ENCODE data around the gene ADORA2A.

The ADORA2A gene

DNA sequence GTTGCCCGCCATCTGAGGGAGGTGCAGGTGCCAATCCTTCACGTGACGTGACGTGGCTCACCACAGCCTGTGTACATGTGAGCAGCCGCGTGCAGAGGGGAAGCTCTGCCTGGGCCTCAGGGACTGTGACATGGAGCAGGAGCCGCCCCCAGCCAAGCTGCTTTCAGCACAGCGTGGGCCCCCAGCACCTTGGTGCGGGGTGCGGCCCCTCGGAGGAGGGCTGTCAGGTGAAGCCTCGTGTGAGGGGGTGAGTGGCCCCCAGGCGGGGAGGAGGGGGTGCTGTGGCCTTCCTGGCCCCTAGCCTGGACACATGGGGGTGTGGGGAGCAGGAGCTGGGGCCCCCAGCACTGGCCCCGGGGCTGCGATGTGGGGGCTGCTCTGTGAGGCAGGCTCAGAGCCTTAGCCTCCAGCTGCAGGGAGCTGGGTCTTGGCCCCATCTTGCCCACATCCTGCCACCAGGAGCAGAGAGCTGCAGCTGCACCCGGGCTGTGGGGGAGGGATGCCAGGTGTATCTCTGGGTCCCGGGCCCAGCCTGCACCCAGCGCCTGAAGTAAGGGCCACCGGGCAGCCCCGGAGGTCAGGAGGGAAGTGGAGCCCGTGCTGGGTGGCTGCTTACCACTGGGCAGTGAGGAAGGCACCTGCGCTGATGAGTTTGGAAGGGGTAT, at the start of gene ADORA2A:
ADORA2A (plus strand) TSS at position 100 of the 665 bp plus-strand sequence. CDS start 5,806 bp downstream, outside the sequence.
- no peak for DNase-seq

DNA sequence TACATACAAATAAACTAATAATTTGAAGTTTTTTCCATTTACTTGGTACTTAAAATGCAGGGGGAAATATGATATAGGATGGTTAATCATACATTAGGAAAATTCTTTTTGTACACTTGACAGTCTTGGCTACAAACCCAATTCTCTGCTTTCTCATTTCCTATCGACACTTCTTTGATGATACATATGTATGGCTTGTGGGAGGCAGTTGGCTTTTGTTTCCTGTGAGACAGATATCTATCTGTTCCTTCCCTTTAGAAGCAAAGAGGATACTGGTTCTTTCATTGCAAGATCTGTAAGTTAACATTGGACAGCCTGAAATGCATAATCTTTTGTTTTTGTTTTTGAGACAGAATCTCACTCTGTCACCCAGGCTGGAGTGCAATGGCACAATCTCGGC, 47.9 kb upstream of the ADORA2A start:
- DNase-seq, result peak; percentile 64

DNA sequence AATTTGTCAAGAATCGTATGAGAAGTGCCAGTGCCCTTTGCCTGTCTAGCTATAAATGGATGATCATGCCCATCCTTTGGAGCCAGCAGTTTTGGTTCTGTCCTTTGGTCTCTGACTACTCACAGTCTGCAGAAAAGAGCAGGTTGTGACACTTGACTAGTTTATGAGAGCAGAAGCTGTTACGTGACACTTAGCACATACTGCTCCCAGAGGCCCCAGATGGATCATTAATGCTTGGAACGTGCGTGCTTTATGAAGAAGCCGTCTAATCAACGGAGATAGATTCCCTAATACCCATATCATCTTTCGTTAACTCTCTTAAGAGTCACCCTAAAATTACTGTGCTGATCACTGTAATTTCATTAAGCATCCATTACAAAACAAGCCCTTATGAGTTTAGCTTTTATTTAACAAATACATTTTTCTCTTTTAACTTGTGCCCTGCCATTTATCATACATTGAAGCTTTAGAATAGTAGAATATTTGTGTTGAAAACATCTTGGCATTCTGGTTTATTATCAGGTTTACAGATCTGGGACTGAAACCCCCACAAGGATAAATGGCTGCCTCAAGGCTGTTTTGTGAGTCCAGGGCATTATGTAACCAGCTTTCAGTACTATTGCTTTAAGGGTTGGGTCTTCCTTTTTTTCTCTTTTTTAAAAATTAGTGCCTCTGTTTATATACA, 47.0 kb upstream of the ADORA2A start:
- no peak for DNase-seq

DNA sequence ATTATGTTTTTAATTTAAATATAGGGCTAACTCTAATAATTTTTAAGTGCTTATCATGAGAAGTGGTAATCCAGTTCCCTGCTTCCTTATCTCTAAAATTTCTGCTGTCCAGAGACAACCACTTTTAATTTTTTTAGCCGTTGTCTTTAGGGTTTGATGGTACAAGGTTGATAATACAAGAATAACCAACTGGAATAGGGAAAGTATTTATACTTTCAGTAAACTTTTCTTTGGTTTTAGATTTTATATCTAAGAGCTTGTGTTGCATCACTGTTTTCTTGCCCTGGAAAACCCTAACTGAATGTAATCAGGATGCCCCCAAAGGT, 46.5 kb upstream of the ADORA2A start:
- peak; percentile 56 for DNase-seq

DNA sequence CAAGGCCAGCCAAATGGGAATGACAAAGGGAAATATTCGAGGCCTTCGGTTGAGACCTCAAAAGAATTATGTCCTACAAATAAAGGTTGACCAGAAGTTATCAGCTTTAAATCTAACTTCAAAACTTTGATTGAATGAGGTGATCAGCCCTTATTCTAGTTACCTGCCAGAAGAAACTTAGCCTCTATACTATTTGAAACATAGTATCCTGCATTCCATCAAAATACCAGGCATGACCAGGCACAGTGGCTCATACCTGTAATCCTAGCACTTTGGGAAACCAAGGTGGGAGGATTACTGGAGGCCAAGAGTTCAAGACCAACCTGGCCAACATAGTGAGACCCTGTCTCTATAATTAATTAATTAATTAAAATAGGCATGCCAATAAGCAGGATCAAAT, 44.3 kb upstream of the ADORA2A start:
- no peak for DNase-seq

GRCh38 chr22:24384131-24384530, 43.3 kb upstream of the ADORA2A start:
- no peak for DNase-seq

DNA sequence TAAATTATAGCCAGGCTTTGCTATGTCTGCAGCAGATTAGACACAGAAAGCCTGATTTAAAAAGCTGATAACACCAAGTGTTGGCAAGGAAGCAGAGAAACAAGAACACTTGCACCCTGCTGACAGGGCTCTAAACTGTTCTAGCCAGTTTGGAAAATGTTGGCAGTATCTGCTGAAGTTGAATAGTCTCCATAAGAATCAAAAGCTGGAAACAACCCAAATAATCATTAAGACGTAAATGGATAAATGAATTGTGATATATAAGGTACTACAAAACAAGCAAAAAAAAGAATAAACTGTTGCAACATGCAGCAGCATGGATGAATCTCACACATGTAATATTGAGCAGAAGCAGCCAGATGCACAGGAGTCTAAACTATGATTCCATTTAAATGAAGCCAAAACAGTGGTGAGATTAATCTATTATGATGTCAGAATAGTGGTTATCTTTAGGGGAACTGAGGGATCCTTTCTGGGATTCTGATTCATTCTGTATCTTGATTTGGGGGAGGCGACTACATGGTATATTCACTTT, 40.4 kb upstream of the ADORA2A start:
- DNase-seq, result peak; percentile 22

DNA sequence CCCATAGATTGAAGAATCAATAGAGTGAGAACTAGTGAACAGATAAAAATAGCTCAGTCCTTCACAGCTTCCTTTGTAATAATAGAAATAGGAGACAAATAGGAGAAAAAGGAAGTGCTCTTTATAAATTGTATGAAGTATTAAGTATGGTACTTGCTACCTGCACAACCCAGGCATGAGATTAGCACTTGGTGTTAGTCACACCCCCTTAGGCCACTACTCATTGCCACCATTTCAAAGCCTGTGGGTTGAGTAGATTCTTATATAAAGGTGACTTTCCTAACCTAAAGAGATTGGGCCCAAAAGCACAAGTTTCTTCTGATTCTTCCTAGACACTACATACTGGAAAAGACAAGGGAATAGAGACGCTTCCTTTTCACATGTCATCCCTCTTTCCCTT, 37.7 kb upstream of the ADORA2A start:
- no peak for DNase-seq

GRCh38 chr22:24390156-24390555, 37.2 kb upstream of the ADORA2A start:
- no peak for DNase-seq

DNA sequence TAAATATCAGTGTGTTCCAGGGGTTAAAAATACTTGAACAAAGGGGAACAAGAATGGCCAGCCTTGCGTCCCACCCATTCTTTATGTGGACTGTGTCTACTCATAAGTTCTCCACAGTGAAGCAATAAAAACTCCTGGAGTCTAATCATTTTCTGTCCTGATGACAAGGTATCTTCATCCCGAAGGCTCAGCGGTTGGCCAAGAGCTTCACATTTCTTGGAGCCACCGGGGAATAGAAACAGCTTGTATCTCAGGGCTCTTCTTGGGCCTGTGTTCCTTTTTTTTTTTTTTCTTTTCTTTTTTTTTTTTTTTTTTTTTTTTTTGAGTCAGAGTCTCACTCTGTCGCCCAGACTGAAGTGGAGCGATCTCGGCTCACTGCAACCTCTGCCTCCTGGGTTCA, 36.8 kb upstream of the ADORA2A start:
- no peak for DNase-seq

GRCh38 chr22:24391836-24392217, 35.6 kb upstream of the ADORA2A start:
- DNase-seq, result peak; percentile 45

DNA sequence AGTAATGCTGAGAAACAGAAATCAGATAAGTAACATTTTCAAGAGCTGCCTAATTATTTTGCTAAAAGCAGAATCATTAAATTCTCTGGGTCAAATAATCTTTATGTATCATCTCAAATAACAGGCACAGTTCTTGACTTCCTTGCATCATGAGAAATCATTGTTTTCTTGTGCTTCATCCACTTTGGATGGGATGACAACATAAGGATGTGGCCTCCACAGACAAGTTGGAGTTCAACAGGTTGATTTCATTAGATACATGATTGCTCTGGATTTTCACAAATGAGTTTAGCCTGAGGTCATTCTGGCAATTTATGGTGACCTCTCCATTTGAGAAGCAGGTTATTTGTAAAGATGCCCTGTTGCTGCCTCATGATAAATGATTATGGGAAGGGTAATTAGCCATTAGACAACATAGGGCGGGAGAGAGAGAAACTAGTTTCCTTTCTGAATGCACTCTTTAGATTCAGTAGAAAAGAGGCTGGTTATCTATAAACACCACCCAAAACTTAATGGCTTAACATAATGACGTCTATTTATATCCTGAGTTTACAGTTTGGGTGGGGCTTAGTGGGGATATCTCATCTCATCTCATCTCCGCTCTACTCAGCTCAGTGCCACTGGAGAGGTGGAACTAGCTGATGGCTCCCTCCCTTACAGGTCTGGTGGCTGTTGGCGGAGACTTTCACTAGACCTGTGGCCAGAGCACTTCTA, 35.0 kb upstream of the ADORA2A start:
- DNase-seq, result no peak

- no peak for DNase-seq
Observed at GRCh38 chr22:24393012-24393559, 34.3 kb upstream of the ADORA2A start.

- DNase-seq, result no peak
Observed at GRCh38 chr22:24393848-24394247, 33.6 kb upstream of the ADORA2A start.

- no peak for DNase-seq
Observed at GRCh38 chr22:24394254-24394653, 33.1 kb upstream of the ADORA2A start.

GRCh38 chr22:24398409-24398808, 29.0 kb upstream of the ADORA2A start:
- DNase-seq, result no peak

DNA sequence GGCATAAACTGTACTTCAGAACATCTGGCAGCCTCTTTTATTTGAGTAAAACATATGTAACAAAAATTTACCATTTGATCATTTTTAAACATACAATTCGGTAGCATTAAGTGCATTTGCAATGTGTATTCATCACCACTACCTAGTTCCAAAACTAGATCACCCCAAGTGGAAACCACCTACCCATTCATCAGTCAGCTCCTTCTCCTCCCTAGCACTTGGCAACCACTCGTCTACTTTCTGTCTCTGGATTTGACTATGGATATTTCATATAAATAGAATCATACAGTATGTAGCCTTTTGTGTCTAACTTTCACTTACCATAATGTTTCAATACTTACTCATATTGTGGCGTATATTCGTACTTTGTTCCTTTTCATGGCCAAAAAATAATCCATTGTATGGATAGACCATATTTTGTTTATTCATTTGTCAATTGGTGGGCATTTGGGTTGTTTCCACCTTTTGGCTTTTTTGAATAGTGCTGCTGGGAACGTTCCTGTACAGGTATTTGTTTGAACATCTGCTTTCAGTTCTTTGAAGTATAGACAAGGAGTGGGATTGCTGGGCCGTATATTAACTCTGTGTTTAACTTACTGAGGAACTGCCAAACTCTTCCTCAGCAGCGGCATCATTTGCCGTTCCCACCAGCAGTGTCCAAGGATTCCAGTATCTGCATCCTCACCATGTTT, 27.2 kb upstream of the ADORA2A start:
- DNase-seq, result no peak

DNA sequence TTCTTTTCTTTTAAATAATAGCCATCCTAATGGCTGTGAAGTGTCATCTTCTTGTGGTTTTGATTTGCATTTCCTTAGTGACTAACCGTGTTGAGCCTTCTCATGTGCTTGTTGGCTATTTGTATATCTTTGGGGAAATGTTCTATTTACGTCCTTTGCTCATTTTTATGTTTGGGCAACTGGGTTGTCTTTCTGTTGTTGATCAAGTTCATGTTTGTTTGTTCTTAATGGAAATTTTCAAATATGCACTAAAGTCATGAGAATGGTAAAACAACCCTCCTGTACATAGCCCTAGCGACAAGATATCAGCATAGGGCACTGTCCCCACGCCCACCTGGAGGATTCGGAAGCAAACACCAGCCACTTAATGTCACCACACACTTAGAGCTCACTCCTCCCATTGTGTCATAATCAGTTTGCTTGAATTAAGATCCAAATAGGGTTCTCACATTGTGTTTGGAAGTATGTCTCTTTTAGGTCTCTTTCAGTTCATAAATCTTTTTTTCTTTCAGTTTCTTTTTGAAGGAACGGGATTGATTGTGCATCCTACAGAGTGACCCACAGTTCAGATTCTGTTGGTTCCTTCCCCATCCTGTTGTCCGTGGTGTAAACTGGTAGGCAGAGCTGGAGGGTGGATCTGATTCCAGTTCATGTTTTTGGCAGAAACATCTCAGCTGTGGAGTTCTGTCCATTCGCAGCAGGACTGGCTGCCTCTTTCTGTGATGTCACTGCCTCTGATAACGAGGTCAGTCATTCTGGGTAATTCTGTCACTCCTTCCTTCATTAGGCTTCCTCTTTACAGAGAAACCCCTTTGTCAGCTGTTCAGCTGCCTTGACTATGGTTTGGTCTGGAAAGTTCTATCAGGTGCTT, 26.4 kb upstream of the ADORA2A start:
- peak; percentile 65 for DNase-seq

DNA sequence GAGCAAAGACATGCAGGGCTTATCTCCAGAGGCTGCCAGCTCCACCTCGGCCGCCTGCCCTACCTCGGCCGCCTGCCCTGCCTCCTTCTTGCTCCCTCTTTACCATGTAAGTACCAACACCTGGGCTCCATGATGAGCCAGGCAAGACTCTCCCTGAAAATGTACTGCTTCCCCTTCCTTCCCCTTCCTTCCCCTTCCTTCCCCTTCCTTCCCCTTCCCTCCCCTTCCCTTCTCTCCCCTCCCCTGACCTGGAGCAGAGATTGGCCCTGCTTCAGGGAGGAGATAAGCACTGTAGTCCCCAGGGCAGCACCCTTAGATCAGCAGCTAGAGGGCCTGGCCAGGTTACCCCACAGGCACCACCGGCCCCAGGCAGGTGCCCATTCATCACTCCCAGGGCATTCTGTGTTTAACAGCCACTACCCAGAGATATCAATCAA, 25.4 kb upstream of the ADORA2A start:
- no peak for DNase-seq

GRCh38 chr22:24402460-24403192, 24.8 kb upstream of the ADORA2A start:
- DNase-seq, result peak; percentile 57

DNA sequence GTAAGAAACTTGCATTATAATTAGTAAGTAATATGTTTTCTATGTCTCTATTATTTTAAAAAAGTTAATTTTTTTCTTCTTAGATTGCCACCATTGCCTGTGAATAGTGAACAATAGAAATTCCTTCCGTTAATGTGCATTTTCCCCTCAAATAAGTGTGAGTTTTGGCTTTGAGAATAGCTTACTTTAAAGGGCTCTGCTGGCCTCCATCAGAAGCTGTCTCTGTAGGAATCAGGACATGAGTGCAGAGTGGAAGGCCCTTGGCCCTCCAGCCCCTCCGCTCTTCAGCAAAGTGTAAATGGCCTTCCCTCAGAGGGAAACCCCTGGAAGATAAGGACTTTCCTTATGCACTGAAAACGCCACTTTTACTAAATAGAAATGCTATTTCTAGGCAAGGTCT, 24.1 kb upstream of the ADORA2A start:
- DNase-seq, result no peak
